ENCODE results near the gene RCBTB1. TPM values are rescaled to one million over a fixed set of nuclear protein-coding genes. Genes with fewer than 3 reads are reported as not detected.
A peak's percentile ranks its signal among the peaks of the same experiment; 100 is the strongest.
"Not testable (repeated sequence)": the region's sequence is repeated elsewhere in the genome, so short reads cannot be mapped to it uniquely, and the experiment has no call there.

RCBTB1 gene
- total RNA-seq, 1 donor from 2014 or later, result 11.9 TPM

- no peak overlapping the region for H3K4me3 ChIP-seq (ENCODE audit: low read depth, low read length)
- TF ChIP-seq CTCF (conservative IDR thresholded peaks at IDR 0.05; ENCODE audit: low read depth, low read length), result no peak
- DNase-seq (ENCODE audit: low read depth), result no peak
Measured at GRCh38 chr13:49497272-49497671, 88.1 kb downstream of the RCBTB1 start.

- H3K4me3 ChIP-seq (ENCODE audit: low read depth, low read length); DNase-seq (ENCODE audit: low read depth): not testable (repeated sequence)
Measured at GRCh38 chr13:49496837-49497236, 88.5 kb downstream of the RCBTB1 start.

GRCh38 chr13:49495783-49496762 is 89.3 kb downstream of the RCBTB1 start, which contains the start of gene PHF11:
PHF11 (plus strand) TSS chr13:49495953; CDS start chr13:49496002, 49 bp downstream.
- peak within 1 kb of the TSS; percentile 69 for H3K4me3 ChIP-seq (ENCODE audit: low read depth, low read length)
- no peak for TF ChIP-seq CTCF (conservative IDR thresholded peaks at IDR 0.05; ENCODE audit: low read depth, low read length)
- DNase-seq (ENCODE audit: low read depth), result no peak

DNA sequence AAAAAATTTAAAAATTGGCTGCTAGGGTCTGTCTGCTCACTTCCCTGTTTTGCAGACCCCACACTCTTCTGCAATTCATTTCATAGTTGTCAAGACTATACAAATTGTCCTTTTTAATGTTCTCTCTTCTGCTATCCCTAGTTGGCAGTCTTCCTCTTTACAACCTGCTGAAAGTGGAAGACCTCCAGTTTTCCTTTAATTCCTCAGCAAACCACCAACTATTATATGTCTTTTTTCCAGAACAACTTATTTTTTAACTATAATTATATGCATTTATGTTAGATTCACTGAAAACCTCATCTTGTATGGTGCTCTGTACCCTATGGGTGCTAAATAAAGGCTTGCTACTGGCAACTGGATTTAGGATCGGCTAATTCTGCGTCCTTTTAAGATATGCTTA is 90.7 kb downstream of the RCBTB1 start:
- no peak for TF ChIP-seq CTCF (conservative IDR thresholded peaks at IDR 0.05; ENCODE audit: low read depth, low read length)

DNA sequence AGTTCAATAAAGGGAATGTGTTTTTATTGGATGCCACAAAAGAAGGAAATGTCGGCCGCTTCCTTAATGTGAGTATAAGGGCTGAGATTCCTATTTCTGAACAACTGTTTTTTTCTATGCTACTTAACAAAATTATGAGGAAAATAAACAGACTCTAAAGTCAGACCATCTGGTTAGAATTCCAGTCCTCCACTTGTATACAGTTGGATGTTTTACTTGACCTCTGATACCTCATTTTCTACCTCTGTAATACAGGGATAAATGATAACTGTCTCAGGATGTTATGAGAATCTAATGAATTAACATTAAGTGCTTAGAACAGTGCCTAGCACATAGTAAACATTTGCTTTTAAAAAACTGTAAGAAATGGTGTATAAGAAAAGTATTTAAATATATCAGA is 96.8 kb downstream of the RCBTB1 start:
- DNase-seq (ENCODE audit: low read depth), result no peak
- no peak overlapping the region for H3K4me3 ChIP-seq (ENCODE audit: low read depth, low read length)
- TF ChIP-seq CTCF (conservative IDR thresholded peaks at IDR 0.05; ENCODE audit: low read depth, low read length), result no peak

More for the DNA sequence above, 90.7 kb downstream of the RCBTB1 start:
- DNase-seq (ENCODE audit: low read depth), result no peak
- H3K4me3 ChIP-seq (ENCODE audit: low read depth, low read length), result peak overlapping the region; percentile 69

Other genes starting within 250 kb of the RCBTB1 start
- 5.2 and 7.2 TPM in 2 replicates for gene CAB39L, start 141.5 kb downstream of the RCBTB1 start, total RNA-seq
- 4.3 and 5.2 TPM in 2 replicates for gene SETDB2, start 141.3 kb downstream of the RCBTB1 start, total RNA-seq
- 21.8 and 33.9 TPM in 2 replicates for gene PHF11, start 89.6 kb downstream of the RCBTB1 start, total RNA-seq
- 0.06 and 0.07 TPM in 2 replicates for gene ARL11, start 42.9 kb upstream of the RCBTB1 start, total RNA-seq
- 78.0 and 95.1 TPM in 2 replicates for gene EBPL, start 105.9 kb upstream of the RCBTB1 start, total RNA-seq
- 22.3 and 29.7 TPM in 2 replicates for gene KPNA3, start 207.1 kb upstream of the RCBTB1 start, total RNA-seq